ENCODE data around the gene CCDC50.

GRCh38 chr3:191401775-191402357 is 72.7 kb downstream of the CCDC50 start:
- TF ChIP-seq, protein P1, sequence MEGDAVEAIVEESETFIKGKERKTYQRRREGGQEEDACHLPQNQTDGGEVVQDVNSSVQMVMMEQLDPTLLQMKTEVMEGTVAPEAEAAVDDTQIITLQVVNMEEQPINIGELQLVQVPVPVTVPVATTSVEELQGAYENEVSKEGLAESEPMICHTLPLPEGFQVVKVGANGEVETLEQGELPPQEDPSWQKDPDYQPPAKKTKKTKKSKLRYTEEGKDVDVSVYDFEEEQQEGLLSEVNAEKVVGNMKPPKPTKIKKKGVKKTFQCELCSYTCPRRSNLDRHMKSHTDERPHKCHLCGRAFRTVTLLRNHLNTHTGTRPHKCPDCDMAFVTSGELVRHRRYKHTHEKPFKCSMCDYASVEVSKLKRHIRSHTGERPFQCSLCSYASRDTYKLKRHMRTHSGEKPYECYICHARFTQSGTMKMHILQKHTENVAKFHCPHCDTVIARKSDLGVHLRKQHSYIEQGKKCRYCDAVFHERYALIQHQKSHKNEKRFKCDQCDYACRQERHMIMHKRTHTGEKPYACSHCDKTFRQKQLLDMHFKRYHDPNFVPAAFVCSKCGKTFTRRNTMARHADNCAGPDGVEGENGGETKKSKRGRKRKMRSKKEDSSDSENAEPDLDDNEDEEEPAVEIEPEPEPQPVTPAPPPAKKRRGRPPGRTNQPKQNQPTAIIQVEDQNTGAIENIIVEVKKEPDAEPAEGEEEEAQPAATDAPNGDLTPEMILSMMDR (IDR thresholded peaks at IDR 0.05) = no peak
- TF ChIP-seq POLR2A (IDR thresholded peaks at IDR 0.05) = no peak

Data from adrenal gland (tissue), 5 donors.